Vagina (tissue), 2 donors: ENCODE results near the gene PTGFR. TPM values are rescaled to one million over a fixed set of nuclear protein-coding genes. Genes with fewer than 3 reads are reported as not detected.

ENCODE experiments used
- DNase-seq, 2 donors: peaks; one replicate each; pipeline ENCODE4 v3.0.0-alpha.2; 2017; ENCODE audit errors: extremely low spot score in 2 of 2
- H3K27ac ChIP-seq: fragments of 200-600 bp; sonication (generic); one replicate; pipeline ENCODE4 v1.5.1; 2019
- H3K27me3 ChIP-seq: fragments of 200-600 bp; sonication (generic); one replicate; pipeline ENCODE4 v1.5.1; 2019
- H3K36me3 ChIP-seq, 2 donors: fragments of 200-600 bp; sonication (generic); one replicate each; pipeline ENCODE4 v1.5.1; 2017 to 2019
- H3K4me1 ChIP-seq: fragments of 200-600 bp; sonication (generic); one replicate; pipeline ENCODE4 v1.5.1; 2019
- H3K4me3 ChIP-seq, 2 donors: fragments of 200-600 bp; sonication (generic); 1 replicate in 1 of 2; 2 replicates in 1 of 2; pipeline ENCODE4 v1.5.1; 2016 to 2019
- H3K9me3 ChIP-seq: fragments of 200-600 bp; sonication (generic); one replicate; pipeline ENCODE4 v1.5.1; 2019
- CTCF ChIP-seq, 3 experiments: fragments of 450-650 bp in 2 of 3; fragments of 200-600 bp in 1 of 3; sonication (generic) in 1 of 3; IDR thresholded peaks; one replicate each; pipeline ENCODE4 v1.5.1; 2017 to 2019; ENCODE audit warnings: antibody characterized with exemption in 3 of 3, mild to moderate bottlenecking in 2 of 3, moderate library complexity in 2 of 3
- POLR2A ChIP-seq, 2 donors: fragments of 450-650 bp; IDR thresholded peaks; one replicate each; pipeline ENCODE4 v1.6.1; 2017; ENCODE audit warnings: antibody characterized with exemption in 2 of 2, mild to moderate bottlenecking in 2 of 2, moderate library complexity in 2 of 2
- POLR2AphosphoS5 ChIP-seq, 2 donors: sonication (generic); formaldehyde crosslinking; IDR thresholded peaks; one replicate each; pipeline ENCODE4 v1.9.0; 2017; ENCODE audit warnings: antibody characterized with exemption in 2 of 2, mild to moderate bottlenecking in 2 of 2, low read depth in 1 of 2; ENCODE audit not compliant: insufficient read depth in 1 of 2
- intact Hi-C: fragments of 100-400 bp; cut with DNase I; formaldehyde crosslinking; loops from one replicate; pipeline ENCODE4 v1.15.1; 2023
- total RNA-seq: library from RNA; depleted of rRNA; stranded (reverse); fragments of >200 nt; gene quantifications from one replicate; pipeline ENCODE4 v1.2.3, GENCODE V29; 2016

The PTGFR gene
- total RNA-seq, 1 donor from 2014 or later: 4.4 TPM

- TF ChIP-seq CTCF (IDR thresholded peaks at IDR 0.05): no peak
- no peak for TF ChIP-seq POLR2A (IDR thresholded peaks at IDR 0.05)
- TF ChIP-seq POLR2AphosphoS5 (IDR thresholded peaks at IDR 0.05; ENCODE audit: insufficient read depth in 1 of 2, low read depth in 1 of 2): no peak
- no peak overlapping the region for H3K27ac ChIP-seq
- no peaks in the 10 kb centered on the region for H3K4me1 ChIP-seq
- H3K36me3 ChIP-seq: no peaks in the 10 kb centered on the region
- no peaks in the 10 kb centered on the region for H3K9me3 ChIP-seq
- DNase-seq: no peak
- H3K4me3 ChIP-seq: no peak overlapping the region
- no peaks in the 10 kb centered on the region for H3K27me3 ChIP-seq
- intact Hi-C loops: no loop called here
Measured at GRCh38 chr1:78587211-78587610, 96.4 kb downstream of the PTGFR start.

Other genes with a start within 250 kb of the PTGFR start
- 1.7 TPM for gene IFI44L, start 129.5 kb downstream of the PTGFR start, total RNA-seq
- gene IFI44, start 158.9 kb downstream of the PTGFR start, total RNA-seq: 17.7 TPM